SK-N-SH (cell line): ENCODE results near the gene UPF3B. TPM values are rescaled to one million over a fixed set of nuclear protein-coding genes. Genes with fewer than 3 reads are reported as not detected.

ENCODE experiments used
- CTCF ChIA-PET: fragments of 300-600, 350-600 bp; formaldehyde crosslinking; extraction: SDS; loops from one replicate; lab custom pipeline; 2021; lab: Yijun Ruan, JAX
- POLR2A ChIA-PET: fragments of 350-600 bp; sonication (Branson Sonifier 250); formaldehyde crosslinking; extraction: SDS; loops from one replicate; lab custom pipeline; 2020; ENCODE audit warnings: antibody characterized with exemption, inconsistent platforms; lab: Yijun Ruan, JAX
- DNase-seq: peaks from one replicate; pipeline ENCODE4 v3.0.0; 2012
- H2AFZ ChIP-seq: fragments of 200-600 bp; sonication (generic); 2 replicates; pipeline ENCODE4 v1.8.1; 2016; ENCODE audit warnings: antibody characterized with exemption, mild to moderate bottlenecking, low read depth
- H3F3A ChIP-seq: fragments of 200-600 bp; sonication (generic); replicated peaks from 2 replicates; pipeline ENCODE3; 2016; ENCODE audit warnings: antibody characterized with exemption, mild to moderate bottlenecking; ENCODE audit not compliant: insufficient read depth
- H3K27ac ChIP-seq, 2 experiments: fragments of 200-500 bp in 1 of 2; fragments of 200-600 bp in 1 of 2; sonication (Bioruptor generic) in 1 of 2; sonication (generic), shearing (Covaris generic) in 1 of 2; 2 replicates each; pipeline versions ENCODE4 v1.5.1 to v1.6.1; 2014 to 2016; ENCODE audit warnings: low read depth in 2 of 2, inconsistent platforms in 1 of 2, low read length in 1 of 2, mild to moderate bottlenecking in 1 of 2, mixed read lengths in 1 of 2
- H3K27me3 ChIP-seq: fragments of 200-600 bp; sonication (generic), shearing (Covaris generic); 2 replicates; pipeline ENCODE4 v1.6.1; 2016; ENCODE audit warnings: mixed run types; ENCODE audit not compliant: insufficient read depth
- H3K36me3 ChIP-seq, 2 experiments: fragments of 200-500 bp in 1 of 2; fragments of 200-600 bp in 1 of 2; sonication (Bioruptor generic) in 1 of 2; sonication (generic) in 1 of 2; replicated peaks in 1 of 2; 2 replicates each; pipeline versions ENCODE3 to v1.5.1; 2014 to 2016; ENCODE audit warnings: low read length in 1 of 2, mild to moderate bottlenecking in 1 of 2; ENCODE audit not compliant: insufficient read depth in 2 of 2, control insufficient read depth in 1 of 2
- H3K4me1 ChIP-seq, 2 experiments: fragments of 200-500 bp in 1 of 2; fragments of 200-600 bp in 1 of 2; sonication (Bioruptor generic) in 1 of 2; sonication (generic), shearing (Covaris generic) in 1 of 2; 2 replicates each; pipeline versions ENCODE4 v1.5.1 to v1.6.1; 2014 to 2016; ENCODE audit warnings: low read depth in 1 of 2, low read length in 1 of 2, mixed run types in 1 of 2; ENCODE audit not compliant: insufficient read depth in 2 of 2, control insufficient read depth in 1 of 2
- H3K4me2 ChIP-seq: fragments of 200-600 bp; sonication (generic), shearing (Covaris generic); 2 replicates; pipeline ENCODE4 v1.6.1; 2017; ENCODE audit warnings: mixed run types
- H3K4me3 ChIP-seq, 2 experiments: fragments of 200-500 bp in 1 of 2; fragments of 200-600 bp in 1 of 2; sonication (Bioruptor generic) in 1 of 2; sonication (generic), shearing (Covaris generic) in 1 of 2; 2 replicates each; pipeline versions ENCODE4 v1.5.1 to v1.8.1; 2014 to 2016; ENCODE audit warnings: low read depth in 2 of 2, inconsistent platforms in 1 of 2, low read length in 1 of 2, mild to moderate bottlenecking in 1 of 2, mixed read lengths in 1 of 2, moderate library complexity in 1 of 2
- H3K79me2 ChIP-seq: fragments of 200-600 bp; sonication (generic); 2 replicates; pipeline ENCODE4 v1.8.1; 2017; ENCODE audit warnings: mild to moderate bottlenecking; ENCODE audit not compliant: insufficient read depth
- H3K9ac ChIP-seq: fragments of 200-600 bp; sonication (generic); 2 replicates; pipeline ENCODE4 v1.6.1; 2017; ENCODE audit warnings: mixed run types
- H3K9me2 ChIP-seq: fragments of 200-600 bp; sonication (generic); 2 replicates; pipeline ENCODE4 v1.6.1; 2017; ENCODE audit warnings: mixed run types
- H3K9me3 ChIP-seq: fragments of 200-600 bp; sonication (generic); 2 replicates; pipeline ENCODE4 v1.6.1; 2017; ENCODE audit warnings: mixed run types, mild to moderate bottlenecking, moderate library complexity
- H4K20me1 ChIP-seq: fragments of 200-600 bp; sonication (generic); 2 replicates; pipeline ENCODE4 v1.6.1; 2017; ENCODE audit warnings: mild to moderate bottlenecking, mixed run types; ENCODE audit not compliant: insufficient read depth
- CTCF ChIP-seq: fragments of 200-600 bp; sonication (generic); IDR thresholded peaks from 2 replicates; pipeline ENCODE4 v1.6.1; 2017; ENCODE audit warnings: antibody characterized with exemption, mild to moderate bottlenecking, moderate library complexity
- GABPA ChIP-seq: IDR thresholded peaks from 2 replicates; pipeline ENCODE4 v1.4.0; 2012; ENCODE audit warnings: low read depth, mild to moderate bottlenecking
- GATA2 ChIP-seq: sonication (generic); formaldehyde crosslinking; IDR thresholded peaks from 2 replicates; pipeline ENCODE4 v1.5.0; 2020; ENCODE audit warnings: mild to moderate bottlenecking, missing genetic modification reagents
- IRF3 ChIP-seq: fragments of 150-350 bp; IDR thresholded peaks from 2 replicates; pipeline ENCODE4 v1.6.1; 2016; ENCODE audit warnings: mild to moderate bottlenecking, low read depth, low read length
- RAD21 ChIP-seq: IDR thresholded peaks from 2 replicates; pipeline ENCODE4 v1.6.1; 2012; ENCODE audit warnings: mild to moderate bottlenecking, low read length
- RXRA ChIP-seq: IDR thresholded peaks from 2 replicates; pipeline ENCODE4 v1.4.0; 2012; ENCODE audit warnings: low read depth, mild to moderate bottlenecking, borderline replicate concordance
- SIN3A ChIP-seq: IDR thresholded peaks from 2 replicates; pipeline ENCODE4 v1.6.1; 2012; ENCODE audit warnings: low read depth, mild to moderate bottlenecking, low read length, moderate library complexity, borderline replicate concordance
- SMC3 ChIP-seq: IDR thresholded peaks from 2 replicates; pipeline ENCODE4 v1.6.1; 2012; ENCODE audit warnings: low read depth, low read length, improper control_type of control experiment
- YY1 ChIP-seq: IDR thresholded peaks from 2 replicates; pipeline ENCODE4 v1.4.0; 2012; ENCODE audit warnings: low read depth, mild to moderate bottlenecking
- WGBS: methylation state at CpG from one replicate; pipeline ENCODE4 v1.1.6; 2017; ENCODE audit warnings: low lambda C conversion rate; 5-methylcytosine and 5-hydroxymethylcytosine counted together
- polyA plus RNA-seq, 3 experiments: library from polyadenylated mRNA; depleted of rRNA; stranded (reverse); fragments of >200 nt; gene quantifications; 2 replicates each; pipeline ENCODE4 v1.2.3, GENCODE V29; 2012

The UPF3B gene
- polyA plus RNA-seq, 1 of the 3 experiments (the other 2 are of a cell fraction), result 8.9 TPM

GRCh38 chrX:119885554-119886428 is 33.0 kb upstream of the UPF3B start:
- POLR2A ChIA-PET, result no interaction called here
- Histone ChIP-seq H2AFZ (peak overlapping the region; percentile 29; the same call in 1 of the 2 replicates), H3K27me3 (no peaks in the 10 kb centered on the region; the same call in 1 of the 2 replicates), H3F3A (no peaks in the 10 kb centered on the region), H3K9me3 (no peaks in the 10 kb centered on the region), H3K9me2 (no peaks in the 10 kb centered on the region), H3K4me2 (peak overlapping the region; percentile 56; the same call in 1 of the 2 replicates), H3K4me3 (peak overlapping the region; percentile 6 to 30; a peak in 2 of 4 replicates), H4K20me1 (no peaks in the 10 kb centered on the region), H3K27ac (no peak overlapping the region), H3K4me1 (no peaks in the 10 kb centered on the region; a peak in 1 of 4 replicates), H3K9ac (no peak overlapping the region), H3K79me2 (no peaks in the 10 kb centered on the region), H3K36me3 (no peaks in the 10 kb centered on the region)
- WGBS, result 56% methylated on average over 11 of the region's 11 CpGs
- TF ChIP-seq YY1 (no peak), IRF3 (peak; percentile 25; the same call in 1 of the 2 replicates)
- CTCF ChIA-PET, result no interaction called here
- no peak for DNase-seq

GRCh38 chrX:119880552-119881437 is 28.0 kb upstream of the UPF3B start:
- Histone ChIP-seq H3K4me2 (no peak overlapping the region), H3K27ac (no peak overlapping the region), H3K36me3 (peaks cover 3 to 4% of the 10 kb centered on the region in 2 experiments), H2AFZ (no peak overlapping the region), H3K4me3 (no peak overlapping the region), H3K27me3 (no peaks in the 10 kb centered on the region; the same call in 1 of the 2 replicates), H3K9me3 (no peaks in the 10 kb centered on the region), H4K20me1 (no peaks in the 10 kb centered on the region), H3K9me2 (no peaks in the 10 kb centered on the region), H3K4me1 (no peaks in the 10 kb centered on the region; a peak in 1 of 4 replicates), H3K79me2 (peaks cover 1% of the 10 kb centered on the region; the same call in 1 of the 2 replicates), H3F3A (peaks cover 3% of the 10 kb centered on the region), H3K9ac (no peak overlapping the region)
- CTCF ChIA-PET, result interaction anchor here (0.9 to 2.5 kb wide), 7 partner anchors 10 to 197 kb away, joined by 3 to 7 read pairs (median 3); partner anchors contain the start of genes AKAP14 and UPF3B
- WGBS, result 43% methylated on average over 10 of the region's 11 CpGs
- POLR2A ChIA-PET, result no interaction called here
- 0 out of 2 replicates have a peak, but pooled peaks have one; percentile 21 for TF ChIP-seq SIN3A
- TF ChIP-seq YY1, result peak; percentile 36; the same call in 1 of the 2 replicates
- TF ChIP-seq CTCF, result peak; percentile 76
- no peak for TF ChIP-seq GABPA
- TF ChIP-seq SMC3, result peak; percentile 57
- TF ChIP-seq GATA2 (CRISPR knock-in tag), result no peak
- TF ChIP-seq RAD21, result peak; percentile 71
- TF ChIP-seq RXRA, result no peak
- DNase-seq, result peak; percentile 71
